IMR-90 (cell line): ENCODE results near the gene CDC45.

Experiments
- BHLHE40 ChIP-seq: fragments of 150-350 bp; IDR thresholded peaks from 2 replicates; pipeline ENCODE4 v1.6.1; 2016; ENCODE audit warnings: mild to moderate bottlenecking, low read depth, low read length
- CEBPB ChIP-seq: IDR thresholded peaks from 2 replicates; pipeline ENCODE4 v1.6.1; 2012; ENCODE audit warnings: low read depth, low read length, improper control_type of control experiment
- CHD1 ChIP-seq: IDR thresholded peaks from 2 replicates; pipeline ENCODE4 v1.6.1; 2012; ENCODE audit warnings: low read depth, low read length, improper control_type of control experiment
- CTCF ChIP-seq: conservative IDR thresholded peaks from 2 replicates; pipeline ENCODE4 v1.5.1; 2012; ENCODE audit warnings: mild to moderate bottlenecking, low read depth, low read length, improper control_type of control experiment
- POLR2A ChIP-seq: IDR thresholded peaks from 2 replicates; pipeline ENCODE4 v1.6.1; 2012; ENCODE audit warnings: mild to moderate bottlenecking, low read depth, low read length
- RAD21 ChIP-seq: IDR thresholded peaks from 2 replicates; pipeline ENCODE4 v1.6.1; 2012; ENCODE audit warnings: low read length, improper control_type of control experiment
- RFX5 ChIP-seq: IDR thresholded peaks from 2 replicates; pipeline ENCODE4 v1.8.0; 2012; ENCODE audit warnings: low read depth, mild to moderate bottlenecking, low read length, moderate library complexity
- USF2 ChIP-seq: fragments of 150-350 bp; IDR thresholded peaks from 2 replicates; pipeline ENCODE4 v1.6.1; 2017; ENCODE audit warnings: mild to moderate bottlenecking, antibody characterized with exemption, low read length, low read depth

- TF ChIP-seq POLR2A (no peak), CTCF (no peak), CHD1 (no peak), BHLHE40 (no peak), RAD21 (no peak), RFX5 (no peak), USF2 (no peak), CEBPB (no peak)
Measured at GRCh38 chr22:19460036-19460435, 19.7 kb upstream of the CDC45 start.
